WERI-Rb-1 (cell line): ENCODE results near the gene EPS8.

ENCODE experiments used
- DNase-seq: peaks from one replicate; pipeline ENCODE4 v3.0.0-alpha.2; 2020
- H3K27ac ChIP-seq: fragments of 250-450 bp; sonication (Bioruptor Pico); 2 replicates; pipeline ENCODE4 v1.5.1; 2020; ENCODE audit warnings: mild to moderate bottlenecking, moderate library complexity
- H3K27me3 ChIP-seq: fragments of 250-450 bp; sonication (Bioruptor Pico); 2 replicates; pipeline ENCODE4 v1.5.1; 2021; ENCODE audit warnings: mild to moderate bottlenecking, low read depth, moderate library complexity; ENCODE audit not compliant: insufficient read depth, severe bottlenecking
- H3K36me3 ChIP-seq: fragments of 250-450 bp; sonication (Bioruptor Pico); 2 replicates; pipeline ENCODE4 v1.5.1; 2020; ENCODE audit warnings: mild to moderate bottlenecking, moderate library complexity
- H3K4me3 ChIP-seq: 2 replicates; pipeline ENCODE4 v1.5.1; 2011; ENCODE audit warnings: low read depth, mild to moderate bottlenecking, control low read depth, low read length
- H3K9me3 ChIP-seq: fragments of 250-450 bp; sonication (Bioruptor Pico); 2 replicates; pipeline ENCODE4 v1.5.1; 2021; ENCODE audit warnings: mild to moderate bottlenecking, moderate library complexity; ENCODE audit not compliant: severe bottlenecking
- CTCF ChIP-seq: IDR thresholded peaks from 2 replicates; pipeline ENCODE4 v1.5.1; 2011; ENCODE audit warnings: low read depth, mild to moderate bottlenecking, control low read depth, inconsistent platforms, low read length

Gene EPS8

GRCh38 chr12:15646581-15646980, 142.6 kb downstream of the EPS8 start:
- Histone ChIP-seq H3K4me3 (no peak overlapping the region), H3K27ac (no peak overlapping the region), H3K9me3 (no peaks in the 10 kb centered on the region), H3K36me3 (peaks cover 14% of the 10 kb centered on the region; the same call in 1 of the 2 replicates), H3K27me3 (no peaks in the 10 kb centered on the region)
- TF ChIP-seq CTCF, result no peak
- no peak for DNase-seq

- no peaks in the 10 kb centered on the region for H3K27me3 ChIP-seq
- no peak overlapping the region for H3K4me3 ChIP-seq
- H3K36me3 ChIP-seq, result peaks cover 26% of the 10 kb centered on the region
- TF ChIP-seq CTCF, result no peak
- no peak overlapping the region for H3K27ac ChIP-seq
- DNase-seq, result no peak
- no peaks in the 10 kb centered on the region for H3K9me3 ChIP-seq
Measured at GRCh38 chr12:15644700-15645099, 144.5 kb downstream of the EPS8 start.

GRCh38 chr12:15638231-15638630, 151.0 kb downstream of the EPS8 start:
- DNase-seq, result no peak
- Histone ChIP-seq H3K27ac (no peak overlapping the region), H3K27me3 (no peaks in the 10 kb centered on the region), H3K36me3 (peaks cover 15% of the 10 kb centered on the region), H3K9me3 (no peaks in the 10 kb centered on the region), H3K4me3 (no peak overlapping the region)
- TF ChIP-seq CTCF, result no peak

- Histone ChIP-seq H3K27ac (no peak overlapping the region), H3K9me3 (no peaks in the 10 kb centered on the region), H3K27me3 (no peaks in the 10 kb centered on the region), H3K36me3 (peaks cover 17% of the 10 kb centered on the region), H3K4me3 (no peak overlapping the region)
- TF ChIP-seq CTCF, result no peak
- no peak for DNase-seq
Measured at GRCh38 chr12:15636060-15636890, 152.9 kb downstream of the EPS8 start.

- Histone ChIP-seq H3K27ac (no peak overlapping the region), H3K36me3 (peaks cover 15% of the 10 kb centered on the region), H3K4me3 (no peak overlapping the region), H3K9me3 (no peaks in the 10 kb centered on the region), H3K27me3 (no peaks in the 10 kb centered on the region)
- DNase-seq, result no peak
- TF ChIP-seq CTCF, result no peak
Measured at GRCh38 chr12:15634010-15634683, 155.0 kb downstream of the EPS8 start.
